Neural cell (in vitro differentiated cells): Measurements from ENCODE around the gene NR4A3. TPM values are rescaled to one million over a fixed set of nuclear protein-coding genes. Genes with fewer than 3 reads are reported as not detected.

Experiments
- H2AFZ ChIP-seq: fragments of 200-600, 300-800 bp; sonication (generic), shearing (Covaris generic); 2 replicates; pipeline ENCODE4 v1.6.0; 2014; ENCODE audit warnings: low read depth, mild to moderate bottlenecking, antibody characterized with exemption, low read length, moderate library complexity
- H3F3A ChIP-seq: fragments of 200-600 bp; shearing (Covaris generic); 2 replicates; pipeline ENCODE4 v1.6.1; 2016; ENCODE audit warnings: mild to moderate bottlenecking, moderate library complexity, mixed read lengths, antibody characterized with exemption, low read length; ENCODE audit not compliant: insufficient read depth, poor library complexity, severe bottlenecking
- H3K27ac ChIP-seq: fragments of 200-600, 300-800 bp; sonication (generic), shearing (Covaris generic); 2 replicates; pipeline ENCODE4 v1.5.1; 2014; ENCODE audit warnings: mild to moderate bottlenecking, low read length, moderate library complexity
- H3K27me3 ChIP-seq: fragments of 300-800, 200-600 bp; sonication (generic), shearing (Covaris generic); 2 replicates; pipeline ENCODE4 v1.6.0; 2014; ENCODE audit warnings: mild to moderate bottlenecking, low read depth, low read length, moderate library complexity; ENCODE audit not compliant: insufficient read depth
- H3K36me3 ChIP-seq: fragments of 300-800, 200-600 bp; sonication (generic), shearing (Covaris generic); 2 replicates; pipeline ENCODE4 v1.5.1; 2014; ENCODE audit warnings: mild to moderate bottlenecking, antibody characterized with exemption, low read length, moderate library complexity; ENCODE audit not compliant: insufficient read depth
- H3K4me2 ChIP-seq: fragments of 300-800, 200-600 bp; sonication (generic), shearing (Covaris generic); 2 replicates; pipeline ENCODE4 v1.6.0; 2014; ENCODE audit warnings: mild to moderate bottlenecking, low read length
- H3K4me3 ChIP-seq: fragments of 300-800, 200-600 bp; sonication (generic), shearing (Covaris generic); 2 replicates; pipeline ENCODE4 v1.5.1; 2014; ENCODE audit warnings: mild to moderate bottlenecking, low read length, moderate library complexity
- H3K79me2 ChIP-seq: fragments of 200-600 bp; shearing (Covaris generic); replicated peaks from 2 replicates; pipeline ENCODE4 v1.6.0; 2014; ENCODE audit warnings: mild to moderate bottlenecking, low read length, moderate library complexity; ENCODE audit not compliant: insufficient read depth
- H3K9ac ChIP-seq: fragments of 300-800, 200-600 bp; sonication (generic), shearing (Covaris generic); 2 replicates; pipeline ENCODE4 v1.6.1; 2016; ENCODE audit warnings: mild to moderate bottlenecking, low read length, mixed read lengths
- H3K9me2 ChIP-seq: fragments of 200-600 bp; shearing (Covaris generic); 2 replicates; pipeline ENCODE4 v1.6.1; 2016; ENCODE audit warnings: mild to moderate bottlenecking, low read length, mixed read lengths; ENCODE audit not compliant: insufficient read depth
- H3K9me3 ChIP-seq: fragments of 200-600, 300-800 bp; sonication (generic), shearing (Covaris generic); 2 replicates; pipeline ENCODE4 v1.6.1; 2016; ENCODE audit warnings: mild to moderate bottlenecking, mixed run types, low read length, moderate library complexity, mixed read lengths
- H4K20me1 ChIP-seq: fragments of 200-600 bp; shearing (Covaris generic); 2 replicates; pipeline ENCODE4 v1.6.1; 2016; ENCODE audit warnings: mild to moderate bottlenecking, mixed run types; ENCODE audit not compliant: insufficient read depth
- EZH2 ChIP-seq: fragments of 200-600, 300-800 bp; shearing (Covaris generic), sonication (generic); IDR thresholded peaks from 2 replicates; pipeline ENCODE4 v1.6.1; 2014; ENCODE audit warnings: antibody characterized with exemption, low read length, borderline replicate concordance, mild to moderate bottlenecking; ENCODE audit not compliant: insufficient read depth, poor library complexity, severe bottlenecking
- POLR2AphosphoS5 ChIP-seq: IDR thresholded peaks from 2 replicates; pipeline ENCODE4 v1.6.1; 2012
- RAD21 ChIP-seq: fragments of 450-650 bp; conservative IDR thresholded peaks from 2 replicates; pipeline ENCODE4 v1.6.1; 2014; ENCODE audit warnings: antibody characterized with exemption, mild to moderate bottlenecking, moderate library complexity
- SMC3 ChIP-seq: fragments of 450-650 bp; conservative IDR thresholded peaks from 2 replicates; pipeline ENCODE4 v1.6.1; 2014; ENCODE audit warnings: antibody characterized with exemption, mild to moderate bottlenecking, moderate library complexity; ENCODE audit not compliant: poor library complexity
- TAF1 ChIP-seq: IDR thresholded peaks from 2 replicates; pipeline ENCODE4 v1.6.1; 2012; ENCODE audit warnings: low read depth
- polyA plus RNA-seq: library from polyadenylated mRNA; depleted of rRNA; stranded (reverse); fragments of >200 nt; gene quantifications from 2 replicates; pipeline ENCODE4 v1.2.3, GENCODE V29; 2014
- TF ChIP-seq, protein P1 (sequence below): IDR thresholded peaks from 2 replicates; pipeline ENCODE4 v1.6.1; 2012; ENCODE audit warnings: borderline replicate concordance

NR4A3 gene
- polyA plus RNA-seq, 1 donor from 2014 or later = 2.7 TPM

DNA sequence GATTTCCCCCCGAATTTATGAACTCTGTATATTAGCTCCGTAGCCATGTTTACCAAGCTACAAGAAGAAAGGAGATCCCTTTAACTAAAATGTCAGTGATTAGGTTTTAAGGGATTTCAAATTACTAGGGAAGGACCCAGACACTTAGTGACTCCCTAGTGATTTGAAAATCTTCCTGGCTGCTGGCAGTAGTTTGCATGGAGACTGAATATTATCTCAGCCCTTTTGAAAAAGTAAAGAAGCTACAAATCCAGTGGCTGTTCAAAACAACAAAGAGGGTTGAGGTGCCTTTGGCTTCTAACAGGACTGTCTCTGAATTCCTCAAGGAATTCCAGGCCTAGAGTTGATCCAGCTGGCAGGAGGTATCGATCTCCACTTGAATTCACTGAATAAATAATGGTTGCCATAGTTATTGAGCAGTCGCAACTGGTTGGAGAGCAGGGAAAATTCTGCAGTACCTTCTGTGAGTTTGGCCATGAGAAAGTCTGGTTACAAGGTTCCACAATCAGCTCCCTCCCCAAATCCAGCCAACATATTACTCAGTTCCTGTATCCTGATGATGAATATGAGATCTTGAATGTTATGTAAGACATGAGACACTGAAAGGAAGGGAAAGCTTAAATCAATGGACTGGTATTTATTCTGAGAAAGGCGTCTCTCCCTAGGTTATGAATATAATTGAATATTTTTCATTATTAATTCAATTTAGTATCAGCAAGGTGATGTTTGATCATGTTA, 37.7 kb downstream of the NR4A3 start:
- no peaks in the 10 kb centered on the region for H4K20me1 ChIP-seq
- H3K27me3 ChIP-seq = no peaks in the 10 kb centered on the region
- H3K27ac ChIP-seq = peak overlapping the region; percentile 32
- peak overlapping the region; percentile 30 for H3K4me3 ChIP-seq
- H3K9me2 ChIP-seq = no peaks in the 10 kb centered on the region
- H2AFZ ChIP-seq = no peak overlapping the region
- no peaks in the 10 kb centered on the region for H3K36me3 ChIP-seq
- H3K79me2 ChIP-seq = no peaks in the 10 kb centered on the region
- H3K9me3 ChIP-seq = no peaks in the 10 kb centered on the region
- TF ChIP-seq TAF1 (no peak), RAD21 (peak; percentile 13)
- TF ChIP-seq, protein P1, sequence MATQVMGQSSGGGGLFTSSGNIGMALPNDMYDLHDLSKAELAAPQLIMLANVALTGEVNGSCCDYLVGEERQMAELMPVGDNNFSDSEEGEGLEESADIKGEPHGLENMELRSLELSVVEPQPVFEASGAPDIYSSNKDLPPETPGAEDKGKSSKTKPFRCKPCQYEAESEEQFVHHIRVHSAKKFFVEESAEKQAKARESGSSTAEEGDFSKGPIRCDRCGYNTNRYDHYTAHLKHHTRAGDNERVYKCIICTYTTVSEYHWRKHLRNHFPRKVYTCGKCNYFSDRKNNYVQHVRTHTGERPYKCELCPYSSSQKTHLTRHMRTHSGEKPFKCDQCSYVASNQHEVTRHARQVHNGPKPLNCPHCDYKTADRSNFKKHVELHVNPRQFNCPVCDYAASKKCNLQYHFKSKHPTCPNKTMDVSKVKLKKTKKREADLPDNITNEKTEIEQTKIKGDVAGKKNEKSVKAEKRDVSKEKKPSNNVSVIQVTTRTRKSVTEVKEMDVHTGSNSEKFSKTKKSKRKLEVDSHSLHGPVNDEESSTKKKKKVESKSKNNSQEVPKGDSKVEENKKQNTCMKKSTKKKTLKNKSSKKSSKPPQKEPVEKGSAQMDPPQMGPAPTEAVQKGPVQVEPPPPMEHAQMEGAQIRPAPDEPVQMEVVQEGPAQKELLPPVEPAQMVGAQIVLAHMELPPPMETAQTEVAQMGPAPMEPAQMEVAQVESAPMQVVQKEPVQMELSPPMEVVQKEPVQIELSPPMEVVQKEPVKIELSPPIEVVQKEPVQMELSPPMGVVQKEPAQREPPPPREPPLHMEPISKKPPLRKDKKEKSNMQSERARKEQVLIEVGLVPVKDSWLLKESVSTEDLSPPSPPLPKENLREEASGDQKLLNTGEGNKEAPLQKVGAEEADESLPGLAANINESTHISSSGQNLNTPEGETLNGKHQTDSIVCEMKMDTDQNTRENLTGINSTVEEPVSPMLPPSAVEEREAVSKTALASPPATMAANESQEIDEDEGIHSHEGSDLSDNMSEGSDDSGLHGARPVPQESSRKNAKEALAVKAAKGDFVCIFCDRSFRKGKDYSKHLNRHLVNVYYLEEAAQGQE = peak; percentile 60
- H3K9ac ChIP-seq = no peak overlapping the region
- no peaks in the 10 kb centered on the region for H3F3A ChIP-seq
- peak overlapping the region; percentile 53 for H3K4me2 ChIP-seq

DNA sequence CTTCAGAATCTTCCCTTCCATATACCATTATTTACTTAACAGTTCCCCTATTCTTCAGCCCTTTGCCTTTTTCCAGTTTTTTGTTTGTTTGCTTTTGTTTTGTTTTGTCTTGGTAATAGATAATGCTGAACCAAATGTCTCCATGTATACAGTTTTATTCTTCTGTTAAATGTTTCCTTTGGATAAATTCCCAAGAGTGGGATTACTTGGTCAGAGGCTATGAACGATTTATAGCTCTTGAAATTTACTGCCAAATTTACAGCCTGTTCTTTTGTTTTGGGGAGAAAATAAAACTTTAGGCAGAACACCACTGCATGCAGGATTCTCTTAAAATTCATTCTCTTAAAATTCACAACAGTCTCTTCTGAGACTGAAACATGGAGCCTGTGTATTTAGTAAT, 38.6 kb downstream of the NR4A3 start:
- Histone ChIP-seq H3K9me2 (no peaks in the 10 kb centered on the region), H3K79me2 (no peaks in the 10 kb centered on the region), H3K27me3 (no peaks in the 10 kb centered on the region), H3K27ac (no peak overlapping the region), H3F3A (no peaks in the 10 kb centered on the region), H3K36me3 (no peaks in the 10 kb centered on the region), H2AFZ (no peak overlapping the region), H3K4me2 (no peak overlapping the region), H4K20me1 (no peaks in the 10 kb centered on the region), H3K4me3 (no peak overlapping the region), H3K9ac (no peak overlapping the region), H3K9me3 (no peaks in the 10 kb centered on the region)
- TF ChIP-seq EZH2 (no peak), TAF1 (no peak)
- TF ChIP-seq, protein P1 = no peak

DNA sequence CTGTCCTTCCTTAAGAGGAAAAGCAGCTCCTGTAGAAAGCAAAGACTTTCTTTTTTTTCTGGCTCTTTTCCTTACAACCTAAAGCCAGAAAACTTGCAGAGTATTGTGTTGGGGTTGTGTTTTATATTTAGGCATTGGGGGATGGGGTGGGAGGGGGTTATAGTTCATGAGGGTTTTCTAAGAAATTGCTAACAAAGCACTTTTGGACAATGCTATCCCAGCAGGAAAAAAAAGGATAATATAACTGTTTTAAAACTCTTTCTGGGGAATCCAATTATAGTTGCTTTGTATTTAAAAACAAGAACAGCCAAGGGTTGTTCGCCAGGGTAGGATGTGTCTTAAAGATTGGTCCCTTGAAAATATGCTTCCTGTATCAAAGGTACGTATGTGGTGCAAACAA, 42.3 kb downstream of the NR4A3 start:
- Histone ChIP-seq H3K9ac (no peak overlapping the region), H3K27me3 (no peaks in the 10 kb centered on the region), H3K4me2 (no peak overlapping the region), H4K20me1 (no peaks in the 10 kb centered on the region), H3K79me2 (no peaks in the 10 kb centered on the region), H3K9me3 (no peaks in the 10 kb centered on the region), H3K36me3 (no peaks in the 10 kb centered on the region), H2AFZ (no peak overlapping the region), H3F3A (no peaks in the 10 kb centered on the region), H3K9me2 (no peaks in the 10 kb centered on the region), H3K4me3 (no peak overlapping the region), H3K27ac (no peak overlapping the region)
- TF ChIP-seq SMC3 = no peak
- TF ChIP-seq POLR2AphosphoS5 = no peak
